OCI-LY7 (cell line): ENCODE results near the gene SCAMP3.

Source experiments
- CTCF ChIP-seq: fragments of 200-600 bp; sonication (generic); conservative IDR thresholded peaks from 2 replicates; pipeline ENCODE4 v1.5.1; 2014; ENCODE audit warnings: mild to moderate bottlenecking, antibody characterized with exemption, low read length, moderate library complexity, mixed read lengths
- EZH2phosphoT487 ChIP-seq: fragments of 200-600 bp; sonication (generic); IDR thresholded peaks from 2 replicates; pipeline ENCODE4 v1.6.1; 2018; ENCODE audit warnings: low read depth, borderline replicate concordance, mild to moderate bottlenecking, mixed run types, antibody characterized with exemption, low read length, moderate library complexity, mixed read lengths

GRCh38 chr1:155293086-155293749 is 31.1 kb upstream of the SCAMP3 start:
- TF ChIP-seq CTCF (no peak), EZH2phosphoT487 (no peak)
